HepG2 (cell line): ENCODE results near the gene STARD10. TPM values are rescaled to one million over a fixed set of nuclear protein-coding genes. Genes with fewer than 3 reads are reported as not detected.

Experiments used
- ADNP ChIP-seq: sonication (generic); formaldehyde crosslinking; IDR thresholded peaks from 2 replicates; pipeline ENCODE4 v1.4.0; 2020; ENCODE audit warnings: missing genetic modification reagents
- ARNT2 ChIP-seq: sonication (generic); formaldehyde crosslinking; IDR thresholded peaks from 2 replicates; pipeline ENCODE4 v1.8.0; 2022; ENCODE audit warnings: mild to moderate bottlenecking, low read depth, missing genetic modification reagents, moderate library complexity
- CCAR2 ChIP-seq: fragments of 200-400 bp; formaldehyde crosslinking; optimal IDR thresholded peaks from 2 replicates; pipeline ENCODE3; 2018; ENCODE audit warnings: low read depth, mild to moderate bottlenecking, low read length, moderate library complexity
- EED ChIP-seq: sonication (generic); formaldehyde crosslinking; IDR thresholded peaks from 2 replicates; pipeline ENCODE4 v1.5.0; 2020; ENCODE audit warnings: mild to moderate bottlenecking, missing genetic modification reagents
- EP300 ChIP-seq, 3 experiments: sonication (generic) in 1 of 3; formaldehyde crosslinking in 1 of 3; IDR thresholded peaks; 2 replicates each; pipeline versions ENCODE4 v1.5.1 to v1.6.1; 2011 to 2020; ENCODE audit warnings: low read depth in 2 of 3, low read length in 2 of 3, borderline replicate concordance in 1 of 3, improper control_type of control experiment in 1 of 3, mild to moderate bottlenecking in 1 of 3, missing genetic modification reagents in 1 of 3, moderate library complexity in 1 of 3
- HDAC6 ChIP-seq: fragments of 200-600 bp; sonication (generic); IDR thresholded peaks from 2 replicates; pipeline ENCODE4 v1.7.0; 2017; ENCODE audit warnings: mild to moderate bottlenecking, antibody characterized with exemption, low read length, low read depth
- HES4 ChIP-seq: sonication (generic); formaldehyde crosslinking; IDR thresholded peaks from 2 replicates; pipeline ENCODE4 v1.9.0; 2021; ENCODE audit warnings: mild to moderate bottlenecking, missing genetic modification reagents, borderline replicate concordance
- KDM1A ChIP-seq: IDR thresholded peaks from 2 replicates; pipeline ENCODE4 v1.6.1; 2016; ENCODE audit warnings: missing compliant biosample characterization
- KDM2A ChIP-seq: sonication (generic); formaldehyde crosslinking; IDR thresholded peaks from 2 replicates; pipeline ENCODE4 v1.4.0; 2020; ENCODE audit warnings: low read depth, missing genetic modification reagents, borderline replicate concordance
- MYC ChIP-seq: sonication (generic); formaldehyde crosslinking; IDR thresholded peaks from 2 replicates; pipeline ENCODE4 v1.9.0; 2021; ENCODE audit warnings: missing genetic modification reagents, borderline replicate concordance
- RARA ChIP-seq: IDR thresholded peaks from 2 replicates; pipeline ENCODE4 v1.6.1; 2016; ENCODE audit warnings: missing genetic modification reagents, missing compliant biosample characterization
- RBM22 ChIP-seq: fragments of 200-400 bp; formaldehyde crosslinking; optimal IDR thresholded peaks from 2 replicates; pipeline ENCODE3; 2017; ENCODE audit warnings: mild to moderate bottlenecking, low read length, moderate library complexity
- SP1 ChIP-seq, 2 experiments: fragments of 450-650 bp in 1 of 2; sonication (generic) in 1 of 2; formaldehyde crosslinking in 1 of 2; IDR thresholded peaks; 2 replicates each; pipeline versions ENCODE4 v1.4.0 to v1.6.1; 2016 to 2020; ENCODE audit warnings: missing genetic modification reagents in 1 of 2
- SRSF1 ChIP-seq: fragments of 200-400 bp; formaldehyde crosslinking; optimal IDR thresholded peaks from 2 replicates; pipeline ENCODE3; 2017; ENCODE audit warnings: mild to moderate bottlenecking, low read depth, low read length, moderate library complexity
- THAP11 ChIP-seq: IDR thresholded peaks from 2 replicates; pipeline ENCODE4 v1.6.1; 2016; ENCODE audit warnings: missing biosample characterization, missing genetic modification reagents
- THYN1 ChIP-seq: sonication (generic); formaldehyde crosslinking; IDR thresholded peaks from 2 replicates; pipeline ENCODE4 v1.8.1; 2023; ENCODE audit warnings: low read depth, mild to moderate bottlenecking, moderate library complexity, missing genetic modification reagents, borderline replicate concordance
- ZMYM3 ChIP-seq: sonication (generic); formaldehyde crosslinking; IDR thresholded peaks from 2 replicates; pipeline ENCODE4 v1.5.1; 2020; ENCODE audit warnings: mild to moderate bottlenecking, missing genetic modification reagents
- ZNF563 ChIP-seq: sonication (generic); formaldehyde crosslinking; IDR thresholded peaks from 2 replicates; pipeline ENCODE4 v1.8.0; 2022; ENCODE audit warnings: mild to moderate bottlenecking, moderate library complexity, missing genetic modification reagents
- ZNF816 ChIP-seq: sonication (generic); formaldehyde crosslinking; IDR thresholded peaks from 2 replicates; pipeline ENCODE4 v1.8.0; 2022; ENCODE audit warnings: missing genetic modification reagents, mild to moderate bottlenecking, borderline replicate concordance
- polyA plus RNA-seq, 8 experiments: library from polyadenylated mRNA; depleted of rRNA in 3 of 8; stranded (reverse) in 7 of 8; unstranded in 1 of 8; fragments of >200 nt; fragmentation: Illumina TruSeq in 4 of 8; extraction: Trizol in 4 of 8; gene quantifications; 2 replicates each; pipeline versions ENCODE4 v1.2.1 to v1.2.3, GENCODE V29; 2011 to 2016; ENCODE audit warnings: low read depth in 4 of 8, missing spikeins in 1 of 8, mixed read lengths in 1 of 8; ENCODE audit not compliant: insufficient read depth in 1 of 8
- total RNA-seq, 5 experiments: library from RNA; depleted of rRNA; stranded (reverse); fragments of >200 nt; fragmentation: Illumina TruSeq; extraction: Trizol; gene quantifications; 2 replicates each; pipeline ENCODE4 v1.2.3, GENCODE V29; 2016; ENCODE audit warnings: low read depth in 1 of 5
- TF ChIP-seq, protein P1 (sequence below): sonication (generic); formaldehyde crosslinking; IDR thresholded peaks from 2 replicates; pipeline ENCODE4 v1.5.0; 2020; ENCODE audit warnings: mild to moderate bottlenecking, missing genetic modification reagents, borderline replicate concordance
- TF ChIP-seq, protein P2 (sequence below): sonication (generic); formaldehyde crosslinking; IDR thresholded peaks from 2 replicates; pipeline ENCODE4 v1.4.0; 2020; ENCODE audit warnings: missing genetic modification reagents, borderline replicate concordance

Gene STARD10
- total and polyA plus RNA-seq, 2 of the 13 experiments (the other 11 are each of a cell fraction or from before 2014, with no cell fraction given), result 260 to 341 TPM

GRCh38 chr11:72752088-72752914 is 41.5 kb downstream of the STARD10 start, which contains the start of gene ARAP1 (continued):
- TF ChIP-seq KDM1A (0 out of 2 replicates have a peak, but pooled peaks have one; percentile 50), EED (0 out of 2 replicates have a peak, but pooled peaks have one; percentile 15), MYC (CRISPR knock-in tag) (peak; percentile 55; the same call in 1 of the 2 replicates), EP300 (IDR thresholded peaks at IDR 0.05; ENCODE audit: low read depth in 2 of 2, low read length in 2 of 2) (no peak), EP300 (CRISPR knock-in tag; IDR thresholded peaks at IDR 0.05; ENCODE audit: borderline replicate concordance) (0 out of 2 replicates have a peak, but pooled peaks have one; percentile 6), ADNP (CRISPR knock-in tag) (peak; percentile 65; the same call in 1 of the 2 replicates), SP1 (IDR thresholded peaks at IDR 0.05) (no peak), SP1 (CRISPR knock-in tag; IDR thresholded peaks at IDR 0.05) (peak; percentile 68), CCAR2 (no peak), ZMYM3 (CRISPR knock-in tag) (peak; percentile 92), KDM2A (CRISPR knock-in tag) (peak; percentile 79; the same call in 1 of the 2 replicates), ZNF816 (no peak), RBM22 (peak; percentile 54), SRSF1 (no peak), RARA (peak; percentile 40; the same call in 1 of the 2 replicates), HDAC6 (no peak), ZNF563 (CRISPR knock-in tag) (peak; percentile 70), THYN1 (CRISPR knock-in tag) (0 out of 2 replicates have a peak, but pooled peaks have one; percentile 54), ARNT2 (CRISPR knock-in tag) (0 out of 2 replicates have a peak, but pooled peaks have one; percentile 25), HES4 (CRISPR knock-in tag) (0 out of 2 replicates have a peak, but pooled peaks have one; percentile 46), THAP11 (CRISPR knock-in tag) (peak; percentile 22; the same call in 1 of the 2 replicates)
- TF ChIP-seq, protein P1, sequence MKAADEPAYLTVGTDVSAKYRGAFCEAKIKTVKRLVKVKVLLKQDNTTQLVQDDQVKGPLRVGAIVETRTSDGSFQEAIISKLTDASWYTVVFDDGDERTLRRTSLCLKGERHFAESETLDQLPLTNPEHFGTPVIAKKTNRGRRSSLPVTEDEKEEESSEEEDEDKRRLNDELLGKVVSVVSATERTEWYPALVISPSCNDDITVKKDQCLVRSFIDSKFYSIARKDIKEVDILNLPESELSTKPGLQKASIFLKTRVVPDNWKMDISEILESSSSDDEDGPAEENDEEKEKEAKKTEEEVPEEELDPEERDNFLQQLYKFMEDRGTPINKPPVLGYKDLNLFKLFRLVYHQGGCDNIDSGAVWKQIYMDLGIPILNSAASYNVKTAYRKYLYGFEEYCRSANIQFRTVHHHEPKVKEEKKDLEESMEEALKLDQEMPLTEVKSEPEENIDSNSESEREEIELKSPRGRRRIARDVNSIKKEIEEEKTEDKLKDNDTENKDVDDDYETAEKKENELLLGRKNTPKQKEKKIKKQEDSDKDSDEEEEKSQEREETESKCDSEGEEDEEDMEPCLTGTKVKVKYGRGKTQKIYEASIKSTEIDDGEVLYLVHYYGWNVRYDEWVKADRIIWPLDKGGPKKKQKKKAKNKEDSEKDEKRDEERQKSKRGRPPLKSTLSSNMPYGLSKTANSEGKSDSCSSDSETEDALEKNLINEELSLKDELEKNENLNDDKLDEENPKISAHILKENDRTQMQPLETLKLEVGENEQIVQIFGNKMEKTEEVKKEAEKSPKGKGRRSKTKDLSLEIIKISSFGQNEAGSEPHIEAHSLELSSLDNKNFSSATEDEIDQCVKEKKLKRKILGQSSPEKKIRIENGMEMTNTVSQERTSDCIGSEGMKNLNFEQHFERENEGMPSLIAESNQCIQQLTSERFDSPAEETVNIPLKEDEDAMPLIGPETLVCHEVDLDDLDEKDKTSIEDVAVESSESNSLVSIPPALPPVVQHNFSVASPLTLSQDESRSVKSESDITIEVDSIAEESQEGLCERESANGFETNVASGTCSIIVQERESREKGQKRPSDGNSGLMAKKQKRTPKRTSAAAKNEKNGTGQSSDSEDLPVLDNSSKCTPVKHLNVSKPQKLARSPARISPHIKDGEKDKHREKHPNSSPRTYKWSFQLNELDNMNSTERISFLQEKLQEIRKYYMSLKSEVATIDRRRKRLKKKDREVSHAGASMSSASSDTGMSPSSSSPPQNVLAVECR, result peak; percentile 86
- TF ChIP-seq, protein P2, sequence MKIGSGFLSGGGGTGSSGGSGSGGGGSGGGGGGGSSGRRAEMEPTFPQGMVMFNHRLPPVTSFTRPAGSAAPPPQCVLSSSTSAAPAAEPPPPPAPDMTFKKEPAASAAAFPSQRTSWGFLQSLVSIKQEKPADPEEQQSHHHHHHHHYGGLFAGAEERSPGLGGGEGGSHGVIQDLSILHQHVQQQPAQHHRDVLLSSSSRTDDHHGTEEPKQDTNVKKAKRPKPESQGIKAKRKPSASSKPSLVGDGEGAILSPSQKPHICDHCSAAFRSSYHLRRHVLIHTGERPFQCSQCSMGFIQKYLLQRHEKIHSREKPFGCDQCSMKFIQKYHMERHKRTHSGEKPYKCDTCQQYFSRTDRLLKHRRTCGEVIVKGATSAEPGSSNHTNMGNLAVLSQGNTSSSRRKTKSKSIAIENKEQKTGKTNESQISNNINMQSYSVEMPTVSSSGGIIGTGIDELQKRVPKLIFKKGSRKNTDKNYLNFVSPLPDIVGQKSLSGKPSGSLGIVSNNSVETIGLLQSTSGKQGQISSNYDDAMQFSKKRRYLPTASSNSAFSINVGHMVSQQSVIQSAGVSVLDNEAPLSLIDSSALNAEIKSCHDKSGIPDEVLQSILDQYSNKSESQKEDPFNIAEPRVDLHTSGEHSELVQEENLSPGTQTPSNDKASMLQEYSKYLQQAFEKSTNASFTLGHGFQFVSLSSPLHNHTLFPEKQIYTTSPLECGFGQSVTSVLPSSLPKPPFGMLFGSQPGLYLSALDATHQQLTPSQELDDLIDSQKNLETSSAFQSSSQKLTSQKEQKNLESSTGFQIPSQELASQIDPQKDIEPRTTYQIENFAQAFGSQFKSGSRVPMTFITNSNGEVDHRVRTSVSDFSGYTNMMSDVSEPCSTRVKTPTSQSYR (CRISPR knock-in tag), result peak; percentile 81; the same call in 1 of the 2 replicates
